HUES48 (cell line): ENCODE measurements around the gene SFXN5.

Experiments used
- H3K27ac ChIP-seq: one replicate; pipeline ENCODE4 v1.7.0; 2013; ENCODE audit warnings: low read depth, low read length, inconsistent platforms
- H3K27me3 ChIP-seq: 2 replicates; pipeline ENCODE4 v1.6.1; 2013; ENCODE audit warnings: mild to moderate bottlenecking, low read length; ENCODE audit not compliant: control insufficient read depth, insufficient read depth
- H3K36me3 ChIP-seq: 2 replicates; pipeline ENCODE4 v1.6.1; 2013; ENCODE audit warnings: low read length; ENCODE audit not compliant: control insufficient read depth, insufficient read depth
- H3K4me1 ChIP-seq: 2 replicates; pipeline ENCODE4 v1.6.1; 2013; ENCODE audit warnings: mild to moderate bottlenecking, low read length; ENCODE audit not compliant: control insufficient read depth, insufficient read depth
- H3K4me3 ChIP-seq: 2 replicates; pipeline ENCODE4 v1.5.1; 2013; ENCODE audit warnings: mild to moderate bottlenecking, low read depth, low read length
- H3K9ac ChIP-seq: 2 replicates; pipeline ENCODE4 v1.6.1; 2013; ENCODE audit warnings: mild to moderate bottlenecking, low read depth, low read length, moderate library complexity
- H3K9me3 ChIP-seq: 2 replicates; pipeline ENCODE4 v1.6.1; 2013; ENCODE audit warnings: low read length; ENCODE audit not compliant: control insufficient read depth, insufficient read depth

Gene SFXN5

GRCh38 chr2:72990695-72991438 lies 80.6 kb downstream of the SFXN5 start:
- Histone ChIP-seq H3K36me3 (no peaks in the 10 kb centered on the region), H3K4me1 (no peaks in the 10 kb centered on the region), H3K4me3 (no peak overlapping the region), H3K9me3 (no peaks in the 10 kb centered on the region), H3K27ac (no peak overlapping the region), H3K27me3 (0 out of 2 replicates have a peak, but pooled peaks cover 2% of the 10 kb centered on the region), H3K9ac (no peak overlapping the region)

GRCh38 chr2:72989770-72990556 lies 81.5 kb downstream of the SFXN5 start:
- H3K27me3 ChIP-seq, result 0 out of 2 replicates have a peak, but pooled peaks cover 2% of the 10 kb centered on the region
- H3K9me3 ChIP-seq, result no peaks in the 10 kb centered on the region
- no peaks in the 10 kb centered on the region for H3K36me3 ChIP-seq
- no peak overlapping the region for H3K27ac ChIP-seq
- no peaks in the 10 kb centered on the region for H3K4me1 ChIP-seq
- no peak overlapping the region for H3K9ac ChIP-seq
- no peak overlapping the region for H3K4me3 ChIP-seq

GRCh38 chr2:72988726-72989273 lies 82.7 kb downstream of the SFXN5 start:
- Histone ChIP-seq H3K27me3 (0 out of 2 replicates have a peak, but pooled peaks cover 2% of the 10 kb centered on the region), H3K9me3 (no peaks in the 10 kb centered on the region), H3K4me3 (no peak overlapping the region), H3K9ac (no peak overlapping the region), H3K4me1 (no peaks in the 10 kb centered on the region), H3K36me3 (no peaks in the 10 kb centered on the region), H3K27ac (no peak overlapping the region)

GRCh38 chr2:72988041-72988440 lies 83.5 kb downstream of the SFXN5 start:
- H3K27ac ChIP-seq, result no peak overlapping the region
- no peaks in the 10 kb centered on the region for H3K4me1 ChIP-seq
- no peaks in the 10 kb centered on the region for H3K9me3 ChIP-seq
- no peaks in the 10 kb centered on the region for H3K36me3 ChIP-seq
- 0 out of 2 replicates have a peak, but pooled peaks cover 2% of the 10 kb centered on the region for H3K27me3 ChIP-seq
- H3K9ac ChIP-seq, result no peak overlapping the region
- no peak overlapping the region for H3K4me3 ChIP-seq

- H3K27me3 ChIP-seq, result no peaks in the 10 kb centered on the region
- no peaks in the 10 kb centered on the region for H3K4me1 ChIP-seq
- H3K9me3 ChIP-seq, result no peaks in the 10 kb centered on the region
- no peaks in the 10 kb centered on the region for H3K36me3 ChIP-seq
- H3K9ac ChIP-seq, result no peak overlapping the region
- no peak overlapping the region for H3K4me3 ChIP-seq
- no peak overlapping the region for H3K27ac ChIP-seq
These were observed 85.4 kb downstream of the SFXN5 start for GRCh38 chr2:72985891-72986683.

GRCh38 chr2:72985136-72985535 lies 86.4 kb downstream of the SFXN5 start:
- no peaks in the 10 kb centered on the region for H3K27me3 ChIP-seq
- no peak overlapping the region for H3K4me3 ChIP-seq
- no peak overlapping the region for H3K27ac ChIP-seq
- no peaks in the 10 kb centered on the region for H3K36me3 ChIP-seq
- H3K9ac ChIP-seq, result no peak overlapping the region
- H3K4me1 ChIP-seq, result 0 out of 2 replicates have a peak, but pooled peaks cover 2% of the 10 kb centered on the region
- H3K9me3 ChIP-seq, result no peaks in the 10 kb centered on the region

GRCh38 chr2:72984172-72984671 lies 87.3 kb downstream of the SFXN5 start:
- Histone ChIP-seq H3K4me1 (peaks cover 5% of the 10 kb centered on the region; the same call in 1 of the 2 replicates), H3K27me3 (no peaks in the 10 kb centered on the region), H3K4me3 (no peak overlapping the region), H3K9me3 (no peaks in the 10 kb centered on the region), H3K36me3 (no peaks in the 10 kb centered on the region), H3K9ac (no peak overlapping the region), H3K27ac (no peak overlapping the region)

- H3K4me3 ChIP-seq, result no peak overlapping the region
- peaks cover 5% of the 10 kb centered on the region; the same call in 1 of the 2 replicates for H3K4me1 ChIP-seq
- H3K36me3 ChIP-seq, result no peaks in the 10 kb centered on the region
- no peaks in the 10 kb centered on the region for H3K27me3 ChIP-seq
- no peaks in the 10 kb centered on the region for H3K9me3 ChIP-seq
- H3K9ac ChIP-seq, result no peak overlapping the region
- no peak overlapping the region for H3K27ac ChIP-seq
These were observed 87.9 kb downstream of the SFXN5 start for GRCh38 chr2:72983500-72984161.

GRCh38 chr2:72982781-72983499 lies 88.6 kb downstream of the SFXN5 start:
- no peaks in the 10 kb centered on the region for H3K36me3 ChIP-seq
- H3K9ac ChIP-seq, result no peak overlapping the region
- peaks cover 5% of the 10 kb centered on the region; the same call in 1 of the 2 replicates for H3K4me1 ChIP-seq
- H3K9me3 ChIP-seq, result no peaks in the 10 kb centered on the region
- no peak overlapping the region for H3K27ac ChIP-seq
- no peak overlapping the region for H3K4me3 ChIP-seq
- H3K27me3 ChIP-seq, result no peaks in the 10 kb centered on the region
